ENCODE results near the gene CCDC175. TPM values are rescaled to one million over a fixed set of nuclear protein-coding genes. Genes with fewer than 3 reads are reported as not detected.

Gene CCDC175
- total and polyA plus RNA-seq, 2 donors (not counting 3 experiments of a cell fraction or from before 2014, with no cell fraction given): not detected

GRCh38 chr14:59537476-59537875 is 39.1 kb downstream of the CCDC175 start:
- intact Hi-C loops (cut with micrococcal nuclease) (no loop called here), dilution Hi-C loops (cut with MboI; ENCODE audit: extremely low pct_ligation_motif_present, low sequenced_read_pairs) (no loop called here)
- H3K9ac ChIP-seq (replicated peaks; ENCODE audit: extremely low read depth, insufficient read depth, low read length): no peak overlapping the region
- H2AFZ ChIP-seq (ENCODE audit: low read depth, low read length): no peak overlapping the region
- no peaks in the 10 kb centered on the region for H3K79me2 ChIP-seq (ENCODE audit: control insufficient read depth, insufficient read depth, low read length)
- H3K9me3 ChIP-seq (replicated peaks; ENCODE audit: control insufficient read depth, insufficient read depth, low read length): no peaks in the 10 kb centered on the region
- DNase-seq (ENCODE audit: low read depth, low spot score): no peak
- no peaks in the 10 kb centered on the region for H3K36me3 ChIP-seq (ENCODE audit: control insufficient read depth in 2 of 2, extremely low read depth in 1 of 2, insufficient read depth in 2 of 2, low read length in 2 of 2)
- BruUV-seq (replicated peaks): no TSS peak
- TF ChIP-seq EZH2 (IDR thresholded peaks at IDR 0.05; ENCODE audit: borderline replicate concordance, low read depth, low read length, severe bottlenecking) (no peak), POLR2A (IDR thresholded peaks at IDR 0.05; ENCODE audit: low read depth, low read length) (no peak), GATA2 (IDR thresholded peaks at IDR 0.05; ENCODE audit: insufficient read depth, insufficient read length, low read depth, low read length) (no peak), FOS (IDR thresholded peaks at IDR 0.05; ENCODE audit: borderline replicate concordance, insufficient read depth, low read length) (no peak), MAX (IDR thresholded peaks at IDR 0.05; ENCODE audit: insufficient read depth, insufficient read length) (no peak), JUN (IDR thresholded peaks at IDR 0.05; ENCODE audit: borderline replicate concordance, insufficient read depth, insufficient read length, low read depth) (no peak), MYC (IDR thresholded peaks at IDR 0.05; ENCODE audit: low read depth, low read length) (no peak), POLR2AphosphoS5 (IDR thresholded peaks at IDR 0.05; ENCODE audit: insufficient read depth, low read depth, low read length) (no peak), CTCF (IDR thresholded peaks at IDR 0.05; ENCODE audit: extremely low read depth in 1 of 2, insufficient read depth in 1 of 2, low read depth in 1 of 2, low read length in 2 of 2) (no peak)
- no peak overlapping the region for H3K4me2 ChIP-seq (ENCODE audit: insufficient read depth, low read length)
- no peak overlapping the region for H3K4me3 ChIP-seq (replicated peaks in 1 of 3; ENCODE audit: insufficient read depth in 1 of 3, low read depth in 1 of 3, low read length in 3 of 3)
- CTCF ChIA-PET: no interaction called here
- H3K27me3 ChIP-seq (ENCODE audit: control insufficient read depth in 2 of 2, insufficient read depth in 2 of 2, low read length in 2 of 2): peaks cover 0 to 9% of the 10 kb centered on the region in 2 experiments
- no peak for FAIRE-seq
- POLR2A ChIA-PET: no interaction called here
- H4K20me1 ChIP-seq (replicated peaks; ENCODE audit: control insufficient read depth, extremely low read depth, insufficient read depth, low read length): no peaks in the 10 kb centered on the region
- no peaks in the 10 kb centered on the region for H3K4me1 ChIP-seq (ENCODE audit: control insufficient read depth, extremely low read depth, insufficient read depth, low read length)
- no peak overlapping the region for H3K27ac ChIP-seq (ENCODE audit: insufficient read depth, low read depth, low read length)
- no peaks in the 10 kb centered on the region for H3K9me1 ChIP-seq (replicated peaks; ENCODE audit: control insufficient read depth, extremely low read depth, insufficient read depth, low read length)

Data from endothelial cell of umbilical vein (primary cell).